ENCODE measurements around the gene ZC3H18.

GRCh38 chr16:88658714-88659113, 88.5 kb downstream of the ZC3H18 start:
- no peak for TF ChIP-seq EP300 (IDR thresholded peaks at IDR 0.05; ENCODE audit: borderline replicate concordance)
- TF ChIP-seq RAD21 (IDR thresholded peaks at IDR 0.05; ENCODE audit: low read depth): no peak
- TF ChIP-seq TAF1 (IDR thresholded peaks at IDR 0.05; ENCODE audit: low read depth): no peak
- TF ChIP-seq CREB1 (IDR thresholded peaks at IDR 0.05; ENCODE audit: low read depth): no peak
- TF ChIP-seq CEBPB (IDR thresholded peaks at IDR 0.05): no peak
- TF ChIP-seq MAX (IDR thresholded peaks at IDR 0.05): no peak
- no peak for TF ChIP-seq YY1 (IDR thresholded peaks at IDR 0.05; ENCODE audit: low read depth)
- no peak for TF ChIP-seq NFIC (IDR thresholded peaks at IDR 0.05)
- no peak for TF ChIP-seq USF1 (IDR thresholded peaks at IDR 0.05)
